Measurements from ENCODE around the gene PPP1R3A. TPM values are rescaled to one million over a fixed set of nuclear protein-coding genes. Genes with fewer than 3 reads are reported as not detected.
"Not testable (repeated sequence)": the region's sequence is repeated elsewhere in the genome, so short reads cannot be mapped to it uniquely, and the experiment has no call there.

PPP1R3A gene
- not detected in 2 replicates for total RNA-seq (2014; rRNA removed; shearing (Covaris generic))
- polyA plus RNA-seq (2014; cell fraction: nucleus; rRNA removed): not detected in 2 replicates

GRCh38 chr7:113918946-113919345 is at the start of gene PPP1R3A:
Gene PPP1R3A (minus strand): TSS chr7:113919009. CDS start chr7:113918996, 13 bp downstream.
- DNase-seq (ENCODE audit: extremely low read depth, low read depth): no peak

DNA sequence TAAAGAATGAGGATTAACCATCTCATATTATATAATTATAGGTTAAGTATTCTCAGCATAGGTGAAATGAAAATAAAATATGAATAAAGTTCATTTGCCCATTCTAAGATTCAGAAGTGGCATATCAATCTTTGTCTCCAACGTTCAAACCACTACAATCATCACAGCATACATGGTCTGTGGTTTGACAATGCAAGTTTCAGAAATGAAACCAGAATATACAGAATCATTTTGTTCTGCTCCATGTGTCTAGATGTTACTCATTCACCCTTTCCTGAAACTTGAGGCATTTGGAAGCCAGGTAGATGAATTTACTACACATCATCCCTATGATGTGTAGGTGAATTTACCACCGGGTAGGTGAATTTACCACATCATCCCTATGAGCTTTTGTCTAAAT is 44.5 kb upstream of the PPP1R3A start:
- DNase-seq (ENCODE audit: extremely low read depth, low read depth): no peak

DNA sequence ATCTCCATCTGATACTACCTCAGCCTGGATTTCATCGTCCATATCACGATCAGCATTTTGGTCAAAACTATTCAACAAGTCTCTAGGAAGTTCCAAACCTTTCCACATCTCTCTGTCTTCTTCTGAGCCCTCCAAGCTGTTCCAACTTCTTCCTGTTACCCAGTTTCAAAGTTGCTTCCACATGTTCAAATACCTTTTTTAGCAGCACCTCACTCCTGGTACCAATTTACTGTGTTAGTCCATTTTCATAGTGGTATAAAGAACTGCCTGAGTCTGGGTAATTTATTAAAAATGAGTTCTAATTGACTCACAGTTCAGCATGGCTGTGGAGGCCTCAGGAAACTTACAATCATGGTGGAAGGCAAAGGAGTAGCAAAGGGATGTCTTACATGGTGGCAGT is 41.1 kb upstream of the PPP1R3A start:
- no peak for DNase-seq (ENCODE audit: extremely low read depth, low read depth)

- no peak for DNase-seq (ENCODE audit: extremely low read depth, low read depth)
Measured at GRCh38 chr7:113955157-113955556, 36.3 kb upstream of the PPP1R3A start.

DNA sequence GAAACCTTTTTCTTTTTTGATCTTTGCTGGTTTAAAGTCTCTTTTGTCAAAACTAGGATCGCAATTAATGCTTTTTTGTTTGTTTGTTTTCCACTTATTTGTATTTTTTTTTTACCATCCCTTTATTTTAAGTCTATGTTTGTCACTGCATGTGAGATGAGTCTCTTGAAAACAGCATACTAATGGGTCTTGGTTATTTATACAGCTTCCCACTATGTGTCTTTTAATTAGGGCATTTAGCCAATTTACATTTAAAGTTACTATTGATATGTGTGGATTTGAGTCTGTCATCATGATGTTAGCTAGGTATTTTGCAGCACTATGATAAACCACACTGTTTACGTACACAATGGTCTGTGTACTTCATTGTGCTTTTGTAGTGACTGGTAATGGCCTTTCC is 34.7 kb upstream of the PPP1R3A start:
- DNase-seq (ENCODE audit: extremely low read depth, low read depth): no peak

GRCh38 chr7:113945018-113945938 is 26.5 kb upstream of the PPP1R3A start:
- DNase-seq (ENCODE audit: extremely low read depth, low read depth): no peak

DNA sequence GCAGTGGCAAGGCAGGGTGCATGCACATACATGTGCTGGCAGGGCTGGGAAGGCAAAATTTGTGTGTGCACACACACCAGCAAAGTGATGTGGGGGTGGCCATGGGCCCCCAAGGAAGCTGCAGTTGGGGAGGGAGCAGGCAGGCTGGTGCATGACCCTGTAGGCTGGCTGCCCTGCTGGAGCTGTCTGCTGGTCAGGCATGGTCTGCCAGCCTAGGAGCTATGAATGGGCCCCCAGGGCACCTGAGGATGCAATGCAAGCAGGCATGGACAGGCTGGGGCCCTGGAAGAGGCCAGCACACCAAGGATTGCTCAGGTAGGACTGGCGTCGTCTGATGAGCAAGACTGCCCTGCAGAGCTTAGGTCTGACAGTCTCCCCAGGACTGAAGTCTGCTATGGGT is 18.2 kb upstream of the PPP1R3A start:
- DNase-seq (ENCODE audit: extremely low read depth, low read depth): no peak

DNA sequence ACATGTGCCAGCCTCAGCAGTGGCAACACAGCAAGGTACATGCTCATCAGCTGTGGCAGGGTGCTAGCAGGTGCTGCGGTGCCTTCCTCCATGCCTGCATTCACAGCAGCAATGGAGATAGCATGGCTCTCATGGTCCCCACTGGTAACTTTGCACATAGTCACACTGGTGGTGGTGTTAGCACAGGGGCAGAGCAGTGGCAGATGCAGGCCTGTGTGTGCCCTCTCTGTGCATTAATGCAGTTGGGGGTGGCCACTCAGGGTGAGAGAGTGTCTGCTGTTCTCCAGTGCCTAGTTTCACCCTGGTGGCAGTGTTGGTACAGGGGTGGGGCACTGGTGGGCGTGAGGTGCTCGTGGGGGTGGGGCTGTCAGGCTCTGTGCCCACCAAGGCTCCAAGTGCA is 17.7 kb upstream of the PPP1R3A start:
- no peak for DNase-seq (ENCODE audit: extremely low read depth, low read depth)

DNA sequence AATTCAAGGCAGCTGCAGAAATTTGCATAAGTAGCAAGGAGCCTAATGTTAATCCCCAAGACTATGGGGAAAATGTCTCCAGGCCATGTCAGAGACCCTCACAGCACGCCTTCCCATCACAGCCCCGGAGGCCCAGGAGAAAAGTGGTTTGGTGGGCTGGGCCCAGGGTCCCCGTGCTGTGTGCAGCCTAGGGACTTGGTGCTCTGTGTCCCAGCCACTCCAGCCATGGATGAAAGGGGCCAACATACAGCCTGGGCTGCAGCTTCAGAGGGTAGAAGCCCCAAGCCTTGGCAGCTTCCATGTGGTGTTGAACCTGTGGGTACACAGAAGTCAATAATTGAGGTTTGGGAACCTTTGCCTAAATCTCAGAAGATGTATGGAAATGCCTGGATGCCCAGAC is 10.6 kb upstream of the PPP1R3A start:
- not testable (repeated sequence) for DNase-seq (ENCODE audit: extremely low read depth, low read depth)

GRCh38 chr7:113928112-113928511 is 9.3 kb upstream of the PPP1R3A start:
- DNase-seq (ENCODE audit: extremely low read depth, low read depth): no peak

GRCh38 chr7:113922049-113922448 is 3.2 kb upstream of the PPP1R3A start:
- DNase-seq (ENCODE audit: extremely low read depth, low read depth): no peak

DNA sequence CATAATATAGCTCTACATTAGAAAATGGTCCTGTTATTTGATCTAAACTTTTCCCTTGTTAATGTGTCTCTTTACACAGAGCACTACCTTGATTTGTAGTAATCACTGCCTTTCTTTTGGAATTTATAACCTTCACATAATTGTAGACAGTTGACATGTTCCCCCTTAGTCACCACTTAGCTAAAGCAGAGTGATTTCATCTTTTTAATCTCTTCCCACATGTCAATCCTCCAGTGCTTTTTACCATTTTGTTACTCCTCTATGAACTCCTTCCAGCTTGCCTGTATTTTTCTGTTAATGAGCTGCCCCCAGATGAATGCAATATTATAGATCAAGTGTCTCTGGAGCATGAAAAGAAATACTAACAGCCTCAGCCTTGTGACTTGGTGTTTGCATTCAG is 2.6 kb upstream of the PPP1R3A start:
- no peak for DNase-seq (ENCODE audit: extremely low read depth, low read depth)

- no peak for DNase-seq (ENCODE audit: extremely low read depth, low read depth)
Measured at GRCh38 chr7:113917840-113918239, 969 bp downstream of the PPP1R3A start.

DNA sequence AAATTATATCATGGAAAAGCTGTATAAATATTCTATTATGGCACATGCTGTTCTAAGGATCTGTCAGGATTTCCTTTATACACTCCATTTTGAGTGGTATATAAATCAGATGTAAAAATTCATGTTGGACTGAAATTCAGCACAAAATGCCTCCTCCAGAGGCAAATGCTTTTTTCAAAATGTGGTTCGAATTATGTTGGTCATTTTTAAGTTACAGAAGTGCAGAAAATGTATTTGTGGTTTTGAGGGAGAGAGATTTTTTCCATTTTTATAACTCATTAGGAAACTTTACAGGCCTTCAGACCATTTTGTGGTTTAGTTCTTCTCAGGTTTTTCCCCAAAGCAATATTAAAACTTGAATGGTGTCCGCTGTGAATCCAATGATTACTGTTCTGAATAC is 2.9 kb downstream of the PPP1R3A start:
- DNase-seq (ENCODE audit: extremely low read depth, low read depth): no peak

GRCh38 chr7:113912876-113913275 is 5.9 kb downstream of the PPP1R3A start:
- no peak for DNase-seq (ENCODE audit: extremely low read depth, low read depth)

DNA sequence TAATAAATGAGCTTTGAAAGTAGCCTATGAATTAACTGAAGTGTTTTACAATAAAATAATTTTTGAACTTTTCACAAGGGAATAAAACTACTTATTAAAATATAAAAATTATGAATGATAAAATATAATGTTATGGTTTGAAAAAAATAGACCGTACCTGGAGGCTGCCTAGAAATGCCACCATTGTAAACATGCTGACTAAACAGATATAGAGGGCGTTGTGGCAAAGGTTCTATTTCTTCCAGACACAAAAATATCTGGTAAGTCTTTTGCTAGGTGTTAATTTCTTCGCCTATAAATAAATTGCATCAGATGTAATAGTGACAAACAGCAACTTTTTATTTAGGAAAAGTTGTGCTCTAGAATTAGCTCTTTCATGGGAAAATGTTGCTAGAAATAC is 11.2 kb downstream of the PPP1R3A start:
- DNase-seq (ENCODE audit: extremely low read depth, low read depth): no peak

DNA sequence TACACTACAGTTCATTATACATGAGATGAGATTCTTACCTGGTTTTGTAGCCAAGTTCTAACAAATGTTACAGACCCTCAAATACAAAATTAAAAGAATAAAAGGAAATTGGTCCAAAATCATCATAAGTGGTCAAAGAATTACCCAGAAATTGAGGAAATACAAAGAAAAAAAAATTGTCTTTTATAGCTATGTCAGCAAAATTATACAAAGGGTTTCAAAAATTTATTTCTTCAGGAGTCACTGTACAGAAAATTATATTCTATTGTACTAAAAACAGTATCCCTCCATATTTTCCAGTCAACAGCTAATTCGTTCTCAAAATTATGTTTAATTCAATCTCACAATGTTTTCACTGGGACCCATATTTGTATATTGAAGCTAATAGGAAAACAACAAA is 14.3 kb downstream of the PPP1R3A start:
- DNase-seq (ENCODE audit: extremely low read depth, low read depth): no peak

GRCh38 chr7:113892818-113893217 is 26.0 kb downstream of the PPP1R3A start:
- DNase-seq (ENCODE audit: extremely low read depth, low read depth): no peak

DNA sequence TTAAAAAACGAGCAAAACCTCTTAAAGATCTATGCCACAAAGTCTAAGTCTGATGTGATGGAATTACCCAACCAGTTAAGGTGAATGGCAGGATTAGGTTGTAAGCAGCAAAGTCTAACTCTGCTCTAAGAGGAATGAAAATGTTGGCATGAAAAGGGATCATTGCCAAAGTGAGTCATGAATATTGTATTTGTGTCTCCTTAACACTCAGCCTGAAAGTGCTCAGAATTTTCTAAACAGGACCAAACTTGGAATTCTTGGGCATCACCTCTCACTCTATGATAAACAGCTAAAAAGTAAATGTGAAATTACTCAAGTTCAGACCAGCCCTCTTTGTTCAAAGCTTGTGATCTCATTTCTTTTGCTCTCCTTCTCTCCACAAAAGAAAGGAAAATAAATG is 27.0 kb downstream of the PPP1R3A start:
- no peak for DNase-seq (ENCODE audit: extremely low read depth, low read depth)

DNA sequence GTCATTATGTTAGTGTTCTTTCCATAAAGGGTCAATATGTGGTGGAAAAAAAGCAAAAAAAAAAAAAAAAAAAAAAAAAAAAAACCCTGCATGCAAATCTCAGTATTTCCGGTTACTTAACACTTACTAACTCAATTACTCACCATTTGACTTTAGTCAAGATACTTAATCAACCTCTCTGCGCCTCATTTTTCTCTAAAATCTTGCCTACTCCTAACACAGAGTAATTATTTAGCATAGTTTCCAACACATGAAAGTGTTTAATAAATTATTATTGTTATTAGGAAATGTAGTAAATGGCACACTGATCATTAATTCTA is 27.8 kb downstream of the PPP1R3A start:
- DNase-seq (ENCODE audit: extremely low read depth, low read depth): no peak

- no peak for DNase-seq (ENCODE audit: extremely low read depth, low read depth)
Measured at GRCh38 chr7:113890331-113891030, 28.3 kb downstream of the PPP1R3A start.

DNA sequence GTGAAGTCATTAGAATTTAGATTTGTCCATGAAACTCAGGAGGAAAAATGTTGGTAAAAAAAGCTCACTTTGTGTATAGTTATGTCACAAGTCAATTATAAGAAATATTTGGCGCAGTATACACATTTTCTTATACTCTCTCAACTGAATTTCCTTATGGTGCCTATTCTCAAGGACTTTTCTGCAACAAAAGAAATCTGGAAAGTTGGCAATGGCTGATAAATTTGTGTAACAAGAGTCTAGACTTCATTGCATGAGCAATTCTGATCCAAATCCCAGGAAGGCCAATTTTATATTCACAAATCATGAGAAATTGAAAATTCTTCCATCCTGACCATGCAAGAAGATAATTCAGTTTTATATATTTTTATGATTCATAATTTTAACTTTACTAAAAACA is 35.7 kb downstream of the PPP1R3A start:
- DNase-seq (ENCODE audit: extremely low read depth, low read depth): no peak
